A673 (cell line): ENCODE data around the gene PCARE. TPM values are rescaled to one million over a fixed set of nuclear protein-coding genes. Genes with fewer than 3 reads are reported as not detected.

Experiments
- BruUV-seq: library from RNA; stranded (reverse); fragments of 400-500 nt; replicated peaks from 2 replicates; lab custom pipeline; 2021; lab: Mats Ljungman, UMichigan
- CTCF ChIA-PET: fragments of 300-600 bp; sonication (Branson Sonifier 250); formaldehyde crosslinking; loops from one replicate; lab custom pipeline; 2022; ENCODE audit warnings: antibody characterized with exemption; lab: Charles Lee
- POLR2A ChIA-PET: fragments of 300-600 bp; sonication (Branson Sonifier 250); formaldehyde crosslinking; loops from one replicate; lab custom pipeline; 2022; ENCODE audit warnings: antibody characterized with exemption; ENCODE audit not compliant: low non-redundant PET; lab: Charles Lee
- DNase-seq: peaks from one replicate; pipeline ENCODE4 v3.0.0-alpha.2; 2015; ENCODE audit warnings: low spot score
- H3K27ac ChIP-seq: fragments of 200-600 bp; sonication (generic); 2 replicates; pipeline ENCODE4 v1.5.1; 2016; ENCODE audit warnings: mixed run types, low read depth, mild to moderate bottlenecking, mixed read lengths, antibody characterized with exemption, low read length; ENCODE audit not compliant: poor library complexity, severe bottlenecking
- H3K27me3 ChIP-seq: fragments of 200-600 bp; sonication (generic); replicated peaks from 2 replicates; pipeline ENCODE4 v1.6.1; 2017; ENCODE audit warnings: mixed run types, low read depth, mild to moderate bottlenecking, mixed read lengths, antibody characterized with exemption, low read length; ENCODE audit not compliant: insufficient read depth, poor library complexity
- H3K36me3 ChIP-seq: fragments of 200-600 bp; sonication (generic); 2 replicates; pipeline ENCODE4 v1.6.1; 2016; ENCODE audit warnings: mixed run types, mild to moderate bottlenecking, mixed read lengths, antibody characterized with exemption, low read length; ENCODE audit not compliant: insufficient read depth, poor library complexity, severe bottlenecking
- H3K4me1 ChIP-seq: fragments of 200-600 bp; sonication (generic); 2 replicates; pipeline ENCODE4 v1.6.1; 2017; ENCODE audit warnings: mixed run types, mild to moderate bottlenecking, mixed read lengths, antibody characterized with exemption, low read length; ENCODE audit not compliant: insufficient read depth, poor library complexity, severe bottlenecking
- H3K4me3 ChIP-seq: fragments of 200-600 bp; sonication (generic); 2 replicates; pipeline ENCODE4 v1.5.1; 2016; ENCODE audit warnings: low read depth, mixed run types, mild to moderate bottlenecking, mixed read lengths, low read length; ENCODE audit not compliant: poor library complexity, severe bottlenecking
- H3K9me3 ChIP-seq: fragments of 200-600 bp; sonication (generic); 2 replicates; pipeline ENCODE4 v1.6.1; 2016; ENCODE audit warnings: mixed run types, low read depth, mild to moderate bottlenecking, mixed read lengths, antibody characterized with exemption, low read length; ENCODE audit not compliant: poor library complexity, severe bottlenecking
- CTCF ChIP-seq: fragments of 300-800, 200-600 bp; sonication (generic); conservative IDR thresholded peaks from 2 replicates; pipeline ENCODE4 v1.5.1; 2017; ENCODE audit warnings: low read depth, mild to moderate bottlenecking, antibody characterized with exemption, low read length, moderate library complexity, mixed read lengths
- EZH2 ChIP-seq: fragments of 200-600 bp; sonication (generic); IDR thresholded peaks from 2 replicates; pipeline ENCODE4 v1.6.1; 2017; ENCODE audit warnings: borderline replicate concordance, low read depth, mild to moderate bottlenecking, mixed read lengths, antibody characterized with exemption, low read length; ENCODE audit not compliant: poor library complexity, severe bottlenecking
- intact Hi-C: fragments of 100-400 bp; cut with micrococcal nuclease; formaldehyde crosslinking; loops from one replicate; pipeline ENCODE4 v1.10.0; 2022; ENCODE audit not compliant: unreplicated experiment
- total RNA-seq: library from RNA; stranded (reverse); gene quantifications from 2 replicates; pipeline ENCODE4 v1.2.3, GENCODE V29; 2021

Gene PCARE
- total RNA-seq, 1 experiment from 2014 or later = not detected

DNA sequence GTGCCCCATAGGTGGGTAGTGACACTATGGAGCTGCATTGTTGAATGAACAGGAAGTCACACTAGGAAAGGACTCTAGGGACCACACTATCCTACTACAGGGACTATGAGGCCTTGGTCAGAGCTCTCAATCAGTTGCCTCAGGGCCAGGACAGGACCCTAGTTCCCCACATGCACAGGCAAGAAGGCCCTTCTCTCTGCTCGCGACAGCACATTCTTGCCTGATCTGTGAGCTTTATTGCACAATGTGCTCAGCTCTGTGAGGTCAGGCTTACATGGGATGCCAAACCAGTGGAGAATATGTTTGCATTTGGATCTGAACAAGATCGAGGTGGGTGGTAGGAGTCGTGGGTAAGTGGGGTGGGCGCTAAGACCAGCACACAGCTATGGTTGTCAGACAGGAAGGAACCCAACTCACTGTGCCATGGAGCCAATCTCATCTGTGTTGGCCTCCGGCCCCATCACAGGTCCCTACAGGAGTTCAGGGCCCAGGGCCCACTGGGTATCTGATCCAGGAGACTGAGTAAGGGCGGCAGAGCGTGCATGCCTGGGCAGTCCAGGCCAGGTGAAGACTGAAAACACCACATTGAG is 8.0 kb downstream of the PCARE start:
- no peak overlapping the region for H3K27ac ChIP-seq
- H3K9me3 ChIP-seq = no peaks in the 10 kb centered on the region
- BruUV-seq = no TSS peak
- no peak for DNase-seq
- H3K27me3 ChIP-seq = no peaks in the 10 kb centered on the region
- H3K36me3 ChIP-seq = no peaks in the 10 kb centered on the region
- ChIA-PET POLR2A (no interaction called here), CTCF (no interaction called here)
- no peak for TF ChIP-seq CTCF
- no peak for TF ChIP-seq EZH2
- intact Hi-C loops = no loop called here
- no peak overlapping the region for H3K4me3 ChIP-seq
- no peaks in the 10 kb centered on the region for H3K4me1 ChIP-seq

DNA sequence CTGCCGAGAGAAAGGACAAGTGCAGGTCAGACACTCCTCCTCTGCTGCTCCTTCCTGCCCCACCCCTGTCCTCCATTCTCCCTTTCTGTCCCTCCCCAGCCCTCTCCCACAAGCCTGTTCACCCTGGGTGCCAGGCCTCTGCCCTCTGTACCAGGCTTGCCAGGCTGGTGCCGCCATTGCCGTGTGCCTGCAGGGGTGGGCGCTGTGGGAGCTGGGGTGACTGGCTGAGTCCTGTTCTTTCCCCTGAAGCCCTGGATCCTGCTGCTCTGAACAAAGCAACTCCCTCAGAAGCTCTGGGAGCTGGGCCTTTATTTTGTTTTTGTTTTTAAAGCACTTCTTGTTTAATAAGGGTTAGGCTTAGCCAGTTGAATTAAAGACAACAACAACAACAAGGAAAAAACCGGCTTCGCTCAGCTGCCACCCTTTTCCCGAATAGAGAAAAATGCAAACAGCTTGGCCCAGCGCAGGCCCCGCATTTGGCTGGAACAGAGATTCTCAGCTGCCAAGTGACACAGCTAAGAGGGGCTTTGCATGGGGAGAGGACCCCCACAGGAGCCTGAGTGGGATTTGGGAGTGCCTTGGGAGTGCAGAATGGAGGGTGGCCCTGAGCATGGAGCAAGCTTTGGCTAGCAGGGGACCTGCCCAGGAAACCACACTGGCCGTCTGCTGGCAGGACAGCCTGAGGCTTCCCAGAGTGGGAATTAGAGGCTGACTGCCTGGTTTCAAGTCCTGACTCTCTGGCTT is 9.1 kb downstream of the PCARE start:
- no peak overlapping the region for H3K4me3 ChIP-seq
- H3K27me3 ChIP-seq = no peaks in the 10 kb centered on the region
- ChIA-PET POLR2A (no interaction called here), CTCF (no interaction called here)
- no peak overlapping the region for H3K27ac ChIP-seq
- no peaks in the 10 kb centered on the region for H3K36me3 ChIP-seq
- no peaks in the 10 kb centered on the region for H3K9me3 ChIP-seq
- BruUV-seq = no TSS peak
- TF ChIP-seq EZH2 (no peak), CTCF (no peak)
- H3K4me1 ChIP-seq = no peaks in the 10 kb centered on the region
- intact Hi-C loops = no loop called here
- no peak for DNase-seq

DNA sequence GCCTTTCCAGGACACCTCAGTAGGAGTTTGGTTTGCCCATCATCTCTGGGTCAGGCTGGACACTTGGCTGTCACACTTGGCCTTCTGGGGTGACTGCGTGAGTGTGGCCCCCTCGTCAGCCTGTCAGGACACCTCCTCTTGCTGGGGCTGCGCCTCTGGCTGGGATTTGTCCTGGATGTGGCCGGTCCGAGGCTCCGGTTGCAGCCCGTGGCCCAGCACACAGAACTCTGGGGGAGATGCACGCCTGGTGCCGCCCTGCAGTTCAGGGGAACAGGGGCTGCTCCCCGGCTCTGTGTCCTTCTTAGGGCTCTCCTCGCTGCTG is 9.6 kb downstream of the PCARE start:
- H3K4me1 ChIP-seq = no peaks in the 10 kb centered on the region
- no peaks in the 10 kb centered on the region for H3K36me3 ChIP-seq
- no peaks in the 10 kb centered on the region for H3K9me3 ChIP-seq
- no TSS peak for BruUV-seq
- intact Hi-C loops = no loop called here
- H3K27ac ChIP-seq = no peak overlapping the region
- H3K4me3 ChIP-seq = no peak overlapping the region
- ChIA-PET CTCF (no interaction called here), POLR2A (no interaction called here)
- no peak for DNase-seq
- TF ChIP-seq CTCF (no peak), EZH2 (no peak)
- no peaks in the 10 kb centered on the region for H3K27me3 ChIP-seq
